AG10803 (cell line): Measurements from ENCODE around the gene STK17A.
A peak's percentile ranks its signal among the peaks of the same experiment; 100 is the strongest.

Source experiments
- DNase-seq: peaks from one replicate; pipeline ENCODE4 v3.0.0; 2010; ENCODE audit warnings: low read depth
- H3K4me3 ChIP-seq: 2 replicates; pipeline ENCODE4 v1.5.1; 2011; ENCODE audit warnings: mild to moderate bottlenecking, low read length, control low read depth
- TF ChIP-seq, protein P1 (sequence below): conservative IDR thresholded peaks from 2 replicates; pipeline ENCODE4 v1.5.1; 2011; ENCODE audit warnings: mild to moderate bottlenecking, low read length, control low read depth, inconsistent platforms

Gene STK17A

GRCh38 chr7:43642897-43643630 is 60.2 kb downstream of the STK17A start:
- no peak overlapping the region for H3K4me3 ChIP-seq
- TF ChIP-seq, protein P1, sequence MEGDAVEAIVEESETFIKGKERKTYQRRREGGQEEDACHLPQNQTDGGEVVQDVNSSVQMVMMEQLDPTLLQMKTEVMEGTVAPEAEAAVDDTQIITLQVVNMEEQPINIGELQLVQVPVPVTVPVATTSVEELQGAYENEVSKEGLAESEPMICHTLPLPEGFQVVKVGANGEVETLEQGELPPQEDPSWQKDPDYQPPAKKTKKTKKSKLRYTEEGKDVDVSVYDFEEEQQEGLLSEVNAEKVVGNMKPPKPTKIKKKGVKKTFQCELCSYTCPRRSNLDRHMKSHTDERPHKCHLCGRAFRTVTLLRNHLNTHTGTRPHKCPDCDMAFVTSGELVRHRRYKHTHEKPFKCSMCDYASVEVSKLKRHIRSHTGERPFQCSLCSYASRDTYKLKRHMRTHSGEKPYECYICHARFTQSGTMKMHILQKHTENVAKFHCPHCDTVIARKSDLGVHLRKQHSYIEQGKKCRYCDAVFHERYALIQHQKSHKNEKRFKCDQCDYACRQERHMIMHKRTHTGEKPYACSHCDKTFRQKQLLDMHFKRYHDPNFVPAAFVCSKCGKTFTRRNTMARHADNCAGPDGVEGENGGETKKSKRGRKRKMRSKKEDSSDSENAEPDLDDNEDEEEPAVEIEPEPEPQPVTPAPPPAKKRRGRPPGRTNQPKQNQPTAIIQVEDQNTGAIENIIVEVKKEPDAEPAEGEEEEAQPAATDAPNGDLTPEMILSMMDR, result no peak
- DNase-seq, result no peak

DNA sequence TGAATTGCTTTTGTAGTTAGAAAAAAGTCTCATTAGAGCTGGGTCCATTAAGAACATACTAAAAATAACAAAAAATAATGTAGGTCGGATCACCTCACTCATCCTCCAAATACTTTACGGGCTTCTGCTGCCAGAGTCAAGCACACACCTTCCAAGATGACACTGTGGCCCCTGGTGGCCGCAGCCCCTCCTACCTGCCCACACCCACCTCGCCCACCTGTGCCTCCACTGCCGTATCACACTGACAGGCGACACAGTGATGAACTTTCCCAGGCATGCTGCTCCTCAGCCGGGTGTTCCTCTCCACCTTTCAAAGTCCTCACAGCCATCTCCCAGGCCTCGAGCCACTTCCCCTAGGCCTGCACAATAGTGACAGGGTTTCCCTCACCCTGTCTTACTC is 60.9 kb downstream of the STK17A start:
- H3K4me3 ChIP-seq, result no peak overlapping the region
- no peak for DNase-seq
- TF ChIP-seq, protein P1, result no peak

- H3K4me3 ChIP-seq, result no peak overlapping the region
- DNase-seq, result no peak
- TF ChIP-seq, protein P1, result no peak
Observed at GRCh38 chr7:43645699-43646226, 62.9 kb downstream of the STK17A start.

GRCh38 chr7:43646603-43647338 is 63.9 kb downstream of the STK17A start:
- peak overlapping the region; percentile 46 for H3K4me3 ChIP-seq
- DNase-seq, result peak; percentile 67
- TF ChIP-seq, protein P1, result no peak

- TF ChIP-seq, protein P1, result no peak
- peak overlapping the region; percentile 46 for H3K4me3 ChIP-seq
- peak; percentile 82 for DNase-seq
Observed at GRCh38 chr7:43647339-43647672, 64.4 kb downstream of the STK17A start.

GRCh38 chr7:43647673-43648472 is 65.0 kb downstream of the STK17A start:
- TF ChIP-seq, protein P1, result no peak
- peak overlapping the region; percentile 46 for H3K4me3 ChIP-seq
- peak; percentile 100 for DNase-seq
